RWPE1 (cell line): ENCODE data around the gene SMC3.

Experiments
- CTCF ChIA-PET: fragments of 350-600 bp; sonication (Branson Sonifier 250); formaldehyde crosslinking; extraction: SDS; loops from one replicate; lab custom pipeline; 2021; lab: Yijun Ruan, JAX
- POLR2A ChIA-PET: fragments of 400-600 bp; formaldehyde crosslinking; extraction: SDS; loops from one replicate; lab custom pipeline; 2020; ENCODE audit warnings: antibody characterized with exemption; ENCODE audit not compliant: low non-redundant PET; lab: Yijun Ruan, JAX
- DNase-seq: peaks from one replicate; pipeline ENCODE4 v3.0.0; 2012; ENCODE audit warnings: low spot score
- H3K27ac ChIP-seq: fragments of 450-650 bp; 2 replicates; pipeline ENCODE4 v1.5.1; 2017
- CTCF ChIP-seq: fragments of 450-650 bp; conservative IDR thresholded peaks from 2 replicates; pipeline ENCODE4 v1.5.1; 2017; ENCODE audit warnings: low read depth, mild to moderate bottlenecking

Gene SMC3

GRCh38 chr10:110549211-110549610 is 18.3 kb upstream of the SMC3 start:
- ChIA-PET POLR2A (no interaction called here), CTCF (interaction anchor here (0.6 to 1.4 kb wide), 5 partner anchors 10 to 239 kb away, joined by 3 to 5 read pairs (median 4); no protein-coding TSS in a partner anchor)
- no peak for DNase-seq
- no peak for TF ChIP-seq CTCF
- H3K27ac ChIP-seq, result no peak overlapping the region

DNA sequence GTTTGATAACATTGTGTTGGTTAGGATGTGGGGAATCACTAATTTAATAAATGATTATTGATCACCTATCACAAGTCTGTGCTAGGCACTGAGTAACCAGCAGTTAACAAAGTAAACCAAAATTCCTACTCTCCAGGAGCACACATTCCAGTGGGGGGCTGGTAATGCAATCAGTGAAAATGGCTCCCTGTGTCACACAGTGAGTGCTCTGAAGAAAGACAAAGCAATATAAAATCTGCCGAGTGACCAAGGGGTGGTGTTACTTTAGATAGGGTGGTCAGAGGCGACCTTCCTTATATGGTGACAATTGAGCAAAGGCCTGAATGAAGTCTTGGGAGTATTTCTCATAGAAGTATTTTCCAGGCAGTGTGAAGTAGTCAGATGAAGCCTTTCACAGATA is 13.6 kb upstream of the SMC3 start:
- no peak overlapping the region for H3K27ac ChIP-seq
- ChIA-PET POLR2A (no interaction called here), CTCF (no interaction called here)
- TF ChIP-seq CTCF, result no peak
- DNase-seq, result no peak

DNA sequence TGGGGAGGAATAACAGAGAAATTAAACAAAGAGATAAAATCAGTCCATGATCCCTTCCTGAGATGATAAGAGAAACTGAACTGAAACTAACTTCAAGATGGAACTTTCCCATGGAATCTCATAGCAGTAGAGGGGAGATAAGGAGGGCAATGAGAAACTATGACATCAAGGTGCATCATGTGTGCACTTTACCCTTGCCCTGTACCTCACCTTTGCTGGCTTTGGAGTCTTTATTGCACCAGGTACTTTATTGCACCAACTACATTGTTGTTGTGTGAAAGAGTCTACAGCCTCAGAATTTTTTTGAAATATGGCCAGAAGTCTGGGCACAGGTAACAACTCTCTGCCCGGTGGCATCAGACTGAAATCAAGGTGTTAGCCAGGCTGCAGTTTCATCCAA is 11.2 kb upstream of the SMC3 start:
- ChIA-PET CTCF (no interaction called here), POLR2A (no interaction called here)
- H3K27ac ChIP-seq, result no peak overlapping the region
- TF ChIP-seq CTCF, result no peak
- DNase-seq, result no peak

GRCh38 chr10:110556969-110557601 is 10.4 kb upstream of the SMC3 start:
- TF ChIP-seq CTCF, result peak; percentile 39
- no peak overlapping the region for H3K27ac ChIP-seq
- peak; percentile 40 for DNase-seq
- CTCF ChIA-PET, result interaction anchor here (0.7 kb wide), 1 partner anchor 44 kb away, joined by 3 read pairs; no protein-coding TSS in a partner anchor
- POLR2A ChIA-PET, result no interaction called here

DNA sequence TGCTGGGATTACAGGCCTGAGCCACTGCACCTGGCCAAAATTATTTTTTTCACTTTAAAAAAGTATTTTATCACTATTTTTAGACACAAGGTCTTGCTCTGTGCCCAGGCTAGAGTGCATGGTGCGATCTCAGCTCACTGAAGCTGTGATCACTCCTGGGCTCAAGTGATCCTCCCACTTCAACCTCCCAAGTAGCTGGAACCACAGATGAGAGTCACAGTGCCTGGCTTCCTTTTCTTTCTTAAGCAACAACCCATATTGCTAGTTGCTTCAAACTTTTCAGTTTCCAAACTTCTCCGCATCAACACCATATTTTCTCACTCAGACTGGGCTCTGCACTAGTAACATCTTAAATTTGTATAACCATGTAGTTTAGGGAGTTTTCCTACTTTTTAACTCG is 9.5 kb upstream of the SMC3 start:
- CTCF ChIA-PET, result interaction anchor here (0.6 kb wide), 1 partner anchor 124 kb away, joined by 5 read pairs; no protein-coding TSS in a partner anchor

DNA sequence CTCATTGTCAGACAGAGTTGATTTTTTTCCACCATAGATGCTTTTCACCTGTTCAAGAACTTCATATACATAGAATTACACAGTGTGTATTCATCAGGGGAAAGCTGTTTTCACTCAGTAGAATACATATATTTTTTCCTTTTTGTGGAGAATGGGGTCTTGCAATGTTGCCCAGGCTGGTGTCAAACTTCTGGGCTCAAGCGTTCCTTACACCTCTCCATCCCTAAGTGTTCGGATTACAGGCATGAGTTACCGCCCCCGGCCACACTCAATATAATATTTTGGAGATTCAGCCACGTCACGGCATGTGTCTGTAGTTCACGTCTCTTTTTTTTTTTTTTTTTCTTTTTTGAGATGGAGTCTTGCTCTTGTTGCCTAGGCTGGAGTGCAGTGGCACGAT is 7.5 kb upstream of the SMC3 start:
- POLR2A ChIA-PET, result no interaction called here
- no peak overlapping the region for H3K27ac ChIP-seq
- CTCF ChIA-PET, result interaction anchor here (0.5 to 1.5 kb wide), 2 partner anchors 11 to 422 kb away, joined by 3 read pairs; no protein-coding TSS in a partner anchor
- DNase-seq, result no peak
- no peak for TF ChIP-seq CTCF

More for the DNA sequence above, 9.5 kb upstream of the SMC3 start:
- POLR2A ChIA-PET, result no interaction called here
- DNase-seq, result no peak
- no peak for TF ChIP-seq CTCF
- no peak overlapping the region for H3K27ac ChIP-seq
